Kidney epithelial cell (primary cell): ENCODE data around the gene HJURP. TPM values are rescaled to one million over a fixed set of nuclear protein-coding genes. Genes with fewer than 3 reads are reported as not detected.

ENCODE experiments used
- DNase-seq: peaks from one replicate; pipeline ENCODE4 v3.0.0-alpha.2; 2010; ENCODE audit warnings: low read depth
- H3K27me3 ChIP-seq: 2 replicates; pipeline ENCODE4 v1.6.0; 2011; ENCODE audit warnings: low read length; ENCODE audit not compliant: control insufficient read depth, insufficient read depth
- H3K36me3 ChIP-seq: 2 replicates; pipeline ENCODE4 v1.5.1; 2011; ENCODE audit warnings: low read length; ENCODE audit not compliant: control insufficient read depth, insufficient read depth
- H3K4me3 ChIP-seq: 2 replicates; pipeline ENCODE4 v1.5.1; 2011; ENCODE audit warnings: low read depth, mild to moderate bottlenecking, control low read depth, low read length
- CTCF ChIP-seq: IDR thresholded peaks from 2 replicates; pipeline ENCODE4 v1.5.1; 2011; ENCODE audit warnings: mild to moderate bottlenecking, moderate library complexity, low read length, control low read depth, inconsistent platforms; ENCODE audit not compliant: insufficient read depth, poor library complexity, severe bottlenecking
- total RNA-seq: library from RNA; depleted of rRNA; stranded (reverse); fragments of >200 nt; gene quantifications from 2 replicates; pipeline ENCODE4 v1.2.3, GENCODE V29; 2015

Gene HJURP
- total RNA-seq, 1 donor from 2014 or later = 13.4 TPM

GRCh38 chr2:233803994-233804393 is 50.3 kb downstream of the HJURP start:
- Histone ChIP-seq H3K4me3 (no peak overlapping the region), H3K27me3 (peaks cover 2% of the 10 kb centered on the region), H3K36me3 (no peaks in the 10 kb centered on the region)
- TF ChIP-seq CTCF = no peak
- no peak for DNase-seq

GRCh38 chr2:233803292-233803911 is 50.9 kb downstream of the HJURP start:
- Histone ChIP-seq H3K4me3 (no peak overlapping the region), H3K27me3 (peaks cover 2% of the 10 kb centered on the region), H3K36me3 (no peaks in the 10 kb centered on the region)
- no peak for DNase-seq
- TF ChIP-seq CTCF = no peak

GRCh38 chr2:233802132-233802815 is 52.1 kb downstream of the HJURP start:
- H3K27me3 ChIP-seq = peaks cover 2% of the 10 kb centered on the region
- DNase-seq = no peak
- TF ChIP-seq CTCF = no peak
- H3K36me3 ChIP-seq = no peaks in the 10 kb centered on the region
- H3K4me3 ChIP-seq = no peak overlapping the region

- TF ChIP-seq CTCF = no peak
- DNase-seq = no peak
- peaks cover 2% of the 10 kb centered on the region for H3K27me3 ChIP-seq
- no peak overlapping the region for H3K4me3 ChIP-seq
- no peaks in the 10 kb centered on the region for H3K36me3 ChIP-seq
Measured at GRCh38 chr2:233801357-233802131, 52.8 kb downstream of the HJURP start.

GRCh38 chr2:233800208-233800607 is 54.1 kb downstream of the HJURP start:
- H3K27me3 ChIP-seq = peaks cover 2% of the 10 kb centered on the region
- no peak for DNase-seq
- TF ChIP-seq CTCF = no peak
- no peaks in the 10 kb centered on the region for H3K36me3 ChIP-seq
- H3K4me3 ChIP-seq = no peak overlapping the region
